ENCODE measurements around the gene TENM3.

GRCh38 chr4:182318256-182318655 lies 75.1 kb downstream of the TENM3 start:
- TF ChIP-seq FOXK2 (IDR thresholded peaks at IDR 0.05): no peak
- TF ChIP-seq USF1 (IDR thresholded peaks at IDR 0.05; ENCODE audit: borderline replicate concordance, extremely low read length, insufficient read depth, low read depth, low read length): no peak
- TF ChIP-seq CREM (IDR thresholded peaks at IDR 0.05; ENCODE audit: low read depth): no peak
- TF ChIP-seq EP300 (IDR thresholded peaks at IDR 0.05; ENCODE audit: borderline replicate concordance in 1 of 2, control insufficient read depth in 1 of 2, low read depth in 2 of 2, low read length in 2 of 2): no peak
- TF ChIP-seq EED (IDR thresholded peaks at IDR 0.05; ENCODE audit: low read depth): no peak
- TF ChIP-seq CTCF (IDR thresholded peaks at IDR 0.05 in 2 of 3, conservative IDR thresholded peaks at IDR 0.05 in 1 of 3; ENCODE audit: control insufficient read depth in 2 of 3, extremely low read depth in 1 of 3, insufficient read depth in 1 of 3, low read depth in 3 of 3, low read length in 3 of 3): no peak
- no peak for TF ChIP-seq MYC (IDR thresholded peaks at IDR 0.05; ENCODE audit: insufficient read depth, insufficient read length, insufficient replicate concordance, low read length, severe bottlenecking)
- no peak for TF ChIP-seq STAT3 (IDR thresholded peaks at IDR 0.05; ENCODE audit: low read depth, low read length)
- TF ChIP-seq SIN3A (IDR thresholded peaks at IDR 0.05; ENCODE audit: low read depth, low read length): no peak
- no peak for TF ChIP-seq POLR2AphosphoS5 (IDR thresholded peaks at IDR 0.05; ENCODE audit: low read length)
- no peak for TF ChIP-seq MAX (IDR thresholded peaks at IDR 0.05; ENCODE audit: low read depth, low read length)

Data from GM12878 (cell line).